Activated CD4-positive, alpha-beta T cell treated with anti-CD3 and anti-CD28 coated beads, Interleukin-2, Interleukin-4, amounts not matched to agents 100 ng/mL and 50 ng/mL, durations not matched to agents 16 hours and 8 hours (primary cell): ENCODE results near the gene NUDT22.
"Not testable (repeated sequence)": the region's sequence is repeated elsewhere in the genome, so short reads cannot be mapped to it uniquely, and the experiment has no call there.

Source experiments
- DNase-seq: peaks from one replicate; pipeline ENCODE4 v3.0.0-alpha.2; 2020; ENCODE audit warnings: low spot score

Gene NUDT22

DNA sequence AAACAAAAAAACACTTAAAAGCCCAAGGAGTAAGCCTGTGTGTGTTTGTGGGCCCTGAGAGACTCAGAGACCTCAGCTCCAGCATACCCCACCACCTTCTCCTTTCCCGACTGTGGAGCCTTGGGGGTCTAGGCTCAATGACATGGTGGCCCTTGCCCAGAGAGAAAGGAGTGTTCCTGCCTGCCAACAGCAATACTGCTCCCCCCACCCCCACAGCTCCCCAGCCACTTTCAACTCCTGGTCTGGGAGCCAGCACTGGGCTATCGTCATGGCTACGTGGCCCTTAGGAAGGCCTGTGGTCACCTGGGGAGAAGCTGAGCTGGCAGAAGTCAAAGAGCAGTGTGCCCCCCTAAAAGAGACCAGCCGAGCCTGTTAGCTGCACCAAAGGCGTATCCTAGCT lies 18.0 kb downstream of the NUDT22 start:
- no peak for DNase-seq

- DNase-seq, result no peak
These were observed 18.9 kb downstream of the NUDT22 start for GRCh38 chr11:64244966-64245365.

DNA sequence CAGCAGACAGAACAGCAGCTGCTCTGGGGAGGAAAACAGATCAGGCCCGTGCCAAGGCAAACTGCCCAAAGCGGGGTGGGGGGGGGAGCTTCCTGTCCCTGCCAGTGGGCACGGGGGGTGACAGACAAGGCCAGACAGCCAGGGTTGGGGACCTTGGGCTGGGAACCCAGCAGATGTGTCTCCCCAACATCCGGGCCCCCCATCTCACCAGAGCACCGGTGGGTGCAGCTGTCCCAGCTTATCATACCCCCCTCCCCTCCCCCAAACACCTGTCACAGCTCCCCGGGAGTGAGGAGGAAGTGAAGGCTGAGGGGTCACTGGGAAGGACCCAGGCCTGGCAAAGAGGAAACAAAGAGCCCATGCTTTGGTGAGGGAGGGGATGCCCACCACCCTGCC lies 19.3 kb downstream of the NUDT22 start:
- no peak for DNase-seq

- DNase-seq, result peak; percentile 67
These were observed 19.9 kb downstream of the NUDT22 start for GRCh38 chr11:64245797-64246620.

DNA sequence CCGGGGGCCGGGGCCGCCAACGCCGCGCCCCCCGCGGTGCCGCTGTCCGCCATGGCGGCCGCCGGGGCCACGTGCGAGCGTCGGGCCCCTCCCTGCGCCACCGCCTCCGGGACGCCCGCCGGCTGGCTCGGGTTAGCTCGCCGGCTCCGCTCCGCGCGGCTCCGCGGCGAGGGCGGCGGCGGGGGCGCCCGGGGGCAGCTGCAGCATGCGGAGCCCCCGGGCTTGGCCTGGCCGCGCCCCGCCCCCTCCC lies 20.5 kb downstream of the NUDT22 start:
- DNase-seq, result not testable (repeated sequence)

DNA sequence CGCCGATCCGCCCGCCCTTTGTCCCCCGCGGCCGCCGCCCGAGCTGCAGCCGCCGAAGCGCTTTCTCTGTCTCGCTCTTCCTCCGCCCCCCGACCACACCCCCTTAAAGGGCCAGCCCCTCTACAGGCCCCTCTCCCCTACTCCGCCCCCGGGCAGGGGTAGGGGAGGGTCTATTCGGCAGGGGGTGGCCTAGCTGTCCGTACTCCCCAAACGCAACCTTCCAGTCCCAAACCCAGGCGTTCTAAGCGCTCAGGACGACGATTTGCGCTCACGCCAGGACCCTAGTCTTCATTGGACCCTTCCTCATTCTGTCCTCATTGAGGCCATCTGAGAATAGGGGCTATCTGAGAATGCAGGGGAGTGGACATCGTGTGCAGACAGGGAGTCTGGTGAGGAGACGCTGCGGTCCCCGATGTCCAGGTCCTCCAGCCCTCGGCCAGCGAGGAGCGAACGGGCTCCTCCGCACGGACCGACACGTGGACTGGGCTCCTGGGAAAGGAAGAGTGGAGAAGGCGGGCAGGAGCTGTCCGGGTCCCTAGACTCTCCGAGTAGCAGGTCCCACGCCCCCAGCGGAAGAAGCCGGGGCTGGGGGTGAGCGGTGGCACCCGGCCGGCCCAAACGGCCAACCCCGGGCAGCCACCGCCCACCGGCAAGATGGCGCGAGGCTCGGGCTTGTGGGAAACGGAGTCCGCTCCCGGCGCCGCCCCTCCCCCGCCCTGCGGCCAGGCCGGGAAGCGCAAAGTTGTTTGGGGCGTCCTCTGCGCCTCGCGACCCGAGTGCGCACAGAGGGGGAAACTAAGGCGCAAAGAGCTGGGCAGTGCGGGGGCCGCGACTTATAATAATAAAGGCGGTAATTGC lies 21.0 kb downstream of the NUDT22 start, which contains the start of gene PPP1R14B:
Gene PPP1R14B (minus strand): TSS at position 73 of the 858 bp plus-strand sequence. CDS start 270 bp downstream, outside the sequence.
- peak; percentile 86 for DNase-seq

GRCh38 chr11:64247729-64248531 lies 21.9 kb downstream of the NUDT22 start:
- DNase-seq, result no peak

GRCh38 chr11:64248578-64248977 lies 22.5 kb downstream of the NUDT22 start:
- no peak for DNase-seq

DNA sequence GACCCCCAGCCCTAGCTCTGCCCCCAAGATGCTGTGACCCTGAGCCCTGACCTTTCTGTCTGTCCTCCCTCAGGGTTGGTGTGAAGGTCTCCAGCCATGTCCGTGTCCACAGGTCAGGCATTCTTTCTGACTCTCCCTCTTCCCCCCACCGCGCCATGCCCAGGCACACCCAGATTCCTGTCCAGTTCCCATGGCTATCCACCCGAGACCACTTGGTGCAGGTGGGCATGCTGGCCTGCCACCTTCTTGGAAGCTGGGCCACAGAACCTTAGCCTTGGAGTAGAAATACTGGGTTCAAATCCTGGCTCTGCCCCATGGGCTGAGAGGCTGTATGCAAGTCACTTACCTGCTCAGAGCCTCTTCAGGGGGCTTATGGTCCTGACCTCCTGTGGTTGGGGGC lies 23.0 kb downstream of the NUDT22 start:
- DNase-seq, result no peak

GRCh38 chr11:64249563-64250414 lies 23.7 kb downstream of the NUDT22 start:
- no peak for DNase-seq

GRCh38 chr11:64250415-64251015 lies 24.4 kb downstream of the NUDT22 start:
- DNase-seq, result no peak

- DNase-seq, result no peak
These were observed 25.1 kb downstream of the NUDT22 start, which contains the start of gene PLCB3 for GRCh38 chr11:64251016-64251752. PLCB3 (plus strand) TSS chr11:64251530; CDS start chr11:64251650, 120 bp downstream.

- DNase-seq, result no peak
These were observed 25.6 kb downstream of the NUDT22 start for GRCh38 chr11:64251753-64252002.

DNA sequence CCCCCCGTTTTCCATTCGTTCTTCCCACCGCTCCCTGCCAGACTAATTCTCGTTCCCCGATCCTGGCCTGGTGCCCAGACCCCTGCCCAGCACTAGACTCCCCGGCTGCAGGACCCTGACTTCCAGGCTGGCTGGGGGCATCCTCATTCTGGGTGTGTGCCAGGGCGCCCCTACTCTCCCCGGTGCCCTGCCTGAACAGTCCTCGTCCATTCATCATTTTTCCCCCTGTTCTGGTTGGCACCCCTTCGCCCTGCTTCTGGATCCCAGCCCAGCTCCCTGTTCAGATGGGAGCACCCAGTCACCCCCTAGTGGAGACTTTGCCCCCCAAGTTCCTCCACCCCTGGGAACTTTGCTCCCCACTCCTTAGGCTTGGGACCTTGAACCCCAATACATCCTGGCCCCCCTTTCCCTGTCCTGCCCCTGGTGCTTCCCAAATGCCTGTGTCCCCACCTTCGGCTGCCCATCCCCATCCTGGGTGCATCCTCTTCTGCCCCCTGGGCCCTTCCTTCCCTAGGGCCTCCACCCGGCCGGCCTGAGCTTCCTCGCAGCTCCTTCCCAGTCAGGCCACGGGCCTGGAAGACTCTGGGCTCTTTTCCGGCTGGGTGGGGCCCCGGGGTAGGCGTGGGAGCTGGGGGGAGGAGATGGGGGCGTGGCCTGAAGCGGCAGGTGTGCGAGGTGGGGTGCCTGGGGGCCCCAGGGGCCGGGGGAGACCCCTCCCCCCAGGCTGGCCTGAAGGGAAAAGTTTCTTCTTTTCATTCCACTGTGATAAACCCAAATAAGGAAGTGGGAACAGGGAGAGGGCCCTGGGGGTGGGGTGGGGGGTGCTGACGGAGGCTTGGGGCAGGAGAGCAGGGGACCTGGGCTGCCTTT lies 26.2 kb downstream of the NUDT22 start:
- no peak for DNase-seq

DNA sequence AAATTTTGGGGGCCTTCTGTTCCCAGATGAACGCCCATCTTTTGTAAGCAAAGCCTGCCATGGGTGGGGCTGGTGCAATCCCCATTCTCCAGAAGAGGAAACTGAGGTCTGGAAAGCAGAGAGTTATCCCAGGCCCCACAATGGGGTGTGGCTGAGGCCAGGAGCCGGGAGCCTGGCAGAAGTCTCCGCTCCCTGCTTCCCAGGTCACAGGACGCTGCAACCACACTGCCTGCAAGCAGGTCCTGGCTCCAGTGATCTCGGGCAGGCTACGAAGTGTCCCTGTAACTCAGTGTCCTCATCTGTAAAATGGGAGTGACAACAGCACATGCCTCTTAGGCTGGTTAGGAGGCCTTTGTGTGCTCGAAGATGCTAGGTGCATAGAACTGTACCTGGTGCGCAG lies 27.0 kb downstream of the NUDT22 start:
- no peak for DNase-seq

GRCh38 chr11:64253481-64253880 lies 27.4 kb downstream of the NUDT22 start:
- no peak for DNase-seq

- DNase-seq, result no peak
These were observed 28.3 kb downstream of the NUDT22 start for GRCh38 chr11:64254326-64254725.

DNA sequence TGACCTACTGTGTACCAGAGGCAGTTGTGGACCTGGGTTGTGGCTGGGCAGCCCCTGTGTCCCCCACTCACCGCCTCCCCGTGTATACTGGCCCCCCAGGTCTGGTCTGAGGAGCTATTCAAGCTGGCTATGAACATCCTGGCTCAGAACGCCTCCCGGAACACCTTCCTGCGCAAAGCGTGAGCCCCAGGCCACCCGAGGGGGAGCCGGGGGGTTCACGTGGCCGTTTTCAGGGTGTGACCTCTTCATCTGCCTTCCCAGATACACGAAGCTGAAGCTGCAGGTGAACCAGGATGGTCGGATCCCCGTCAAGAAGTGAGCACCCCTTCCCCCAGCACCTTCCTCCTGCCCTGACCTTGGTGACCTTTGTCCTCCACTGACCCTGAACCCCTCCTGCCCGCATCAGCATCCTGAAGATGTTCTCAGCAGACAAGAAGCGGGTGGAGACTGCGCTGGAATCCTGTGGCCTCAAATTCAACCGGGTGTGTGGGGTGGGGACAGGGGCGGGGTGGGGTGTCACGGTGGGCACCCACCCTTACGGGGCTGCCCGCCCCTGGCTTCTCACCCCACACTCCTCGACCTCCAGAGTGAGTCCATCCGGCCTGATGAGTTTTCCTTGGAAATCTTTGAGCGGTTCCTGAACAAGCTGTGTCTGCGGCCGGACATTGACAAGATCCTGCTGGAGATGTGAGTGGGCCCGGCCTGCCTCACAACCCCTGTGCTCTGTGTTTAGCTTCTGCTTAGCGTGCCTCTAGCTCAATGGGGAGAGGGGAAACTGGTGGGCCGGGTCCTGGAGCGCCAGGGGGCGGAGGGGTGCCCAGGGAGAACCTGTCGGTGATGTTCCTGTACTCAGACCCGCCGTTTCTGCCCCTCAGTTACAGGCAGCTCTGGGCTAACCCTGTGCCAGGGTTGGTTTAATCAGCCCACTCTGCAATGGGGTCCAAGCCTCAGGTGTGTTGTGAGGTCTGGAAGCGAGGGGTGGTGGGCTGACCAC lies 29.4 kb downstream of the NUDT22 start:
- no peak for DNase-seq
